PC-9 (cell line): Measurements from ENCODE around the gene OR6C70. TPM values are rescaled to one million over a fixed set of nuclear protein-coding genes. Genes with fewer than 3 reads are reported as not detected.
"Not testable (repeated sequence)": the region's sequence is repeated elsewhere in the genome, so short reads cannot be mapped to it uniquely, and the experiment has no call there.

Experiments
- BruUV-seq: library from RNA; stranded (reverse); fragments of 400-500 nt; replicated peaks from 2 replicates; lab custom pipeline; 2021; lab: Mats Ljungman, UMichigan
- CTCF ChIA-PET: fragments of 300-600 bp; sonication (Branson Sonifier 250); formaldehyde crosslinking; loops from one replicate; lab custom pipeline; 2022; ENCODE audit warnings: antibody characterized with exemption; lab: Charles Lee
- POLR2A ChIA-PET: fragments of 300-600 bp; sonication (Branson Sonifier 250); formaldehyde crosslinking; loops from one replicate; lab custom pipeline; 2022; ENCODE audit warnings: antibody characterized with exemption; ENCODE audit not compliant: unreplicated experiment; lab: Charles Lee
- DNase-seq, 2 experiments: peaks; one replicate each; pipeline versions ENCODE4 v3.0.0 to v3.0.0-alpha.2; 2015 to 2022; ENCODE audit warnings: mixed read lengths in 1 of 2
- H2AFZ ChIP-seq: fragments of 200-600 bp; sonication (generic); 2 replicates; pipeline ENCODE4 v1.8.1; 2017; ENCODE audit warnings: antibody characterized with exemption
- H3F3A ChIP-seq: fragments of 200-600 bp; sonication (generic); 2 replicates; pipeline ENCODE4 v1.8.1; 2017; ENCODE audit warnings: antibody characterized with exemption, mild to moderate bottlenecking, low read depth; ENCODE audit not compliant: insufficient read depth
- H3K27ac ChIP-seq: fragments of 200-600 bp; sonication (generic); 2 replicates; pipeline ENCODE4 v1.6.1; 2016; ENCODE audit warnings: mixed run types
- H3K27me3 ChIP-seq: fragments of 200-600 bp; sonication (generic); 2 replicates; pipeline ENCODE4 v1.6.1; 2016; ENCODE audit warnings: low read depth, mixed run types; ENCODE audit not compliant: insufficient read depth
- H3K36me3 ChIP-seq: fragments of 200-600 bp; sonication (generic); 2 replicates; pipeline ENCODE4 v1.6.1; 2016; ENCODE audit warnings: low read depth, mixed run types
- H3K4me1 ChIP-seq: fragments of 200-600 bp; sonication (generic); replicated peaks from 2 replicates; pipeline ENCODE4 v1.6.1; 2016; ENCODE audit warnings: mixed run types; ENCODE audit not compliant: insufficient read depth
- H3K4me2 ChIP-seq: fragments of 200-600 bp; sonication (generic); 2 replicates; pipeline ENCODE4 v1.6.1; 2017; ENCODE audit warnings: mixed run types
- H3K4me3 ChIP-seq: fragments of 200-600 bp; sonication (generic); 2 replicates; pipeline ENCODE4 v1.6.1; 2016; ENCODE audit warnings: mixed run types
- H3K79me2 ChIP-seq: fragments of 200-600 bp; sonication (generic); 2 replicates; pipeline ENCODE4 v1.6.1; 2017; ENCODE audit warnings: low read depth, mixed run types
- H3K9me2 ChIP-seq: fragments of 200-600 bp; sonication (generic); 2 replicates; pipeline ENCODE4 v1.8.1; 2017; ENCODE audit warnings: mild to moderate bottlenecking; ENCODE audit not compliant: insufficient read depth
- H3K9me3 ChIP-seq: fragments of 200-600 bp; sonication (generic); 2 replicates; pipeline ENCODE4 v1.8.1; 2016; ENCODE audit warnings: low read depth; ENCODE audit not compliant: insufficient read depth
- H4K20me1 ChIP-seq: fragments of 200-600 bp; sonication (generic); 2 replicates; pipeline ENCODE4 v1.8.1; 2017; ENCODE audit not compliant: insufficient read depth
- EZH2 ChIP-seq: fragments of 200-600 bp; sonication (generic); IDR thresholded peaks from 2 replicates; pipeline ENCODE4 v1.8.0; 2017; ENCODE audit warnings: antibody characterized with exemption, low read depth
- intact Hi-C: fragments of 100-400 bp; cut with micrococcal nuclease; formaldehyde crosslinking; loops from one replicate; pipeline ENCODE4 v1.10.0; 2022; ENCODE audit not compliant: unreplicated experiment
- total RNA-seq: library from RNA; stranded (reverse); gene quantifications from 2 replicates; pipeline ENCODE4 v1.2.3, GENCODE V29; 2021
- TF ChIP-seq, protein P1 (sequence below): fragments of 200-600 bp; sonication (generic); conservative IDR thresholded peaks from 2 replicates; pipeline ENCODE4 v1.6.1; 2017; ENCODE audit warnings: mixed run types, antibody characterized with exemption, mild to moderate bottlenecking, moderate library complexity

The OR6C70 gene
- total RNA-seq, 1 experiment from 2014 or later: not detected

DNA sequence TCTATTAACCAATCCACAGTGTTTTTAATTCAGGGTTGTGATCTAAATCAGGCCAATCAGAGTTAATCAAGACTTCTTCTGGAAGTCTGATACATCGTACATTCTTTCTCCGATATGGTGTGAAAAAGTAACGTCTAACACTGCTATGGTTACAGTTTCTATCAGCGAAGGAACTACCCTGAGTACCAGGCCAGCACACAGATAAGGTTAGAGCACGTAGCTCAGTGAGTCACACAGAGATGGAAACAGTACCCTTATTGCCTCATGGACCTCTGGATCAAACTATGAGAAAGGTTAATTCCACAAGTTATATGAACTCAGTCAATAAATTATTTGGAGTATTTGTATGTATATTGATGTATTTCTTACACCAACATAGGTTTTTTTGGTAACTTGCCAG lies 25.6 kb upstream of the OR6C70 start:
- no peaks in the 10 kb centered on the region for H3K9me2 ChIP-seq
- TF ChIP-seq EZH2: no peak
- TF ChIP-seq, protein P1, sequence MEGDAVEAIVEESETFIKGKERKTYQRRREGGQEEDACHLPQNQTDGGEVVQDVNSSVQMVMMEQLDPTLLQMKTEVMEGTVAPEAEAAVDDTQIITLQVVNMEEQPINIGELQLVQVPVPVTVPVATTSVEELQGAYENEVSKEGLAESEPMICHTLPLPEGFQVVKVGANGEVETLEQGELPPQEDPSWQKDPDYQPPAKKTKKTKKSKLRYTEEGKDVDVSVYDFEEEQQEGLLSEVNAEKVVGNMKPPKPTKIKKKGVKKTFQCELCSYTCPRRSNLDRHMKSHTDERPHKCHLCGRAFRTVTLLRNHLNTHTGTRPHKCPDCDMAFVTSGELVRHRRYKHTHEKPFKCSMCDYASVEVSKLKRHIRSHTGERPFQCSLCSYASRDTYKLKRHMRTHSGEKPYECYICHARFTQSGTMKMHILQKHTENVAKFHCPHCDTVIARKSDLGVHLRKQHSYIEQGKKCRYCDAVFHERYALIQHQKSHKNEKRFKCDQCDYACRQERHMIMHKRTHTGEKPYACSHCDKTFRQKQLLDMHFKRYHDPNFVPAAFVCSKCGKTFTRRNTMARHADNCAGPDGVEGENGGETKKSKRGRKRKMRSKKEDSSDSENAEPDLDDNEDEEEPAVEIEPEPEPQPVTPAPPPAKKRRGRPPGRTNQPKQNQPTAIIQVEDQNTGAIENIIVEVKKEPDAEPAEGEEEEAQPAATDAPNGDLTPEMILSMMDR: no peak
- H3K79me2 ChIP-seq: no peaks in the 10 kb centered on the region
- no peak overlapping the region for H2AFZ ChIP-seq
- DNase-seq: no peak
- H3F3A ChIP-seq: no peaks in the 10 kb centered on the region
- H4K20me1 ChIP-seq: no peaks in the 10 kb centered on the region
- H3K27me3 ChIP-seq: peaks cover 5% of the 10 kb centered on the region; the same call in 1 of the 2 replicates
- no peaks in the 10 kb centered on the region for H3K4me1 ChIP-seq
- POLR2A ChIA-PET: no interaction called here
- H3K9me3 ChIP-seq: no peaks in the 10 kb centered on the region
- intact Hi-C loops: no loop called here
- no peak overlapping the region for H3K27ac ChIP-seq
- H3K36me3 ChIP-seq: no peaks in the 10 kb centered on the region
- CTCF ChIA-PET: no interaction called here
- BruUV-seq: no TSS peak
- no peak overlapping the region for H3K4me2 ChIP-seq
- no peak overlapping the region for H3K4me3 ChIP-seq

DNA sequence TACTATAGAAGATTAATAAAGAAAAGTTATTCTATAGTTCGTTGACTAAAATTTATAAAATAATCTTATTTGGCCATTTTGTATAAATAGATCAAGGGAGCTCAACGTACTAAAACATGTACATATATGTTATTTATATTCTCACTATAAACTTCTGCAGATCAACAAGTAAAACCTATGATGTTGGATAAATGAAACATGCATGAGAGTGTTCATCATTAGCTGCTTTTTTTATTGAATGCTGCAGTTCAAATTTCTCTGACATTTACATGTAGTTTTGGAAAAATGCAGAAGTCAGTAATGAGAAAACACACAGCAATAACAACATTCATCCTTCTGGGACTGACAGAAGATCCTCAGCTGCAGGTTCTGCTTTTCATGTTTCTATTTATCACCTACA lies 22.1 kb upstream of the OR6C70 start, which contains the start of gene OR6C68:
Gene OR6C68 (plus strand): TSS at position 301 of the 400 bp plus-strand sequence. CDS start 0 bp downstream, at position 301.
- H3K4me1 ChIP-seq: no peaks in the 10 kb centered on the region
- no peak within 1 kb of the TSS for H3K27ac ChIP-seq
- no peak within 1 kb of the TSS for H2AFZ ChIP-seq
- H3K4me2 ChIP-seq: no peak within 1 kb of the TSS
- intact Hi-C loops: no loop called here
- no peaks in the 10 kb centered on the region for H3K9me3 ChIP-seq
- ChIA-PET POLR2A (no interaction called here), CTCF (no interaction called here)
- no peaks in the 10 kb centered on the region for H3K9me2 ChIP-seq
- peaks cover 5% of the 10 kb centered on the region; the same call in 1 of the 2 replicates for H3K27me3 ChIP-seq
- DNase-seq: no peak
- TF ChIP-seq EZH2: no peak
- TF ChIP-seq, protein P1: no peak
- no peaks in the 10 kb centered on the region for H4K20me1 ChIP-seq
- H3K79me2 ChIP-seq: no peaks in the 10 kb centered on the region
- BruUV-seq: no TSS peak
- H3K4me3 ChIP-seq: no peak within 1 kb of the TSS
- H3K36me3 ChIP-seq: no peaks in the 10 kb centered on the region
- no peaks in the 10 kb centered on the region for H3F3A ChIP-seq

DNA sequence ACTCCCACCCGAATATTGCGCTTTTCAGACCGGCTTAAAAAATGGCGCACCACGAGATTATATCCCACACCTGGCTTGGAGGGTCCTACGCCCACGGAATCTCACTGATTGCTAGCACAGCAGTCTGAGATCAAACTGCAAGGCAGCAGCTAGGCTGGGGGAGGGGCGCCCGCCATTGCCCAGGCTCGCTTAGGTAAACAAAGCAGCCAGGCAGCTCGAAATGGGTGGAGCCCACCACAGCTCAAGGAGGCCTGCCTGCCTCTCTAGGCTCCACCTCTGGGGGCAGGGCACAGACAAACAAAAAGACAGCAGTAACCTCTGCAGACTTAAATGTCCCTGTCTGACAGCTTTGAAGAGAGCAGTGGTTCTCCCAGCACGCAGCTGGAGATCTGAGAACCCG lies 14.3 kb upstream of the OR6C70 start:
- BruUV-seq, CTCF ChIA-PET, H3K79me2 ChIP-seq, H3K27ac ChIP-seq, H3K27me3 ChIP-seq, H3K9me3 ChIP-seq, H3K4me1 ChIP-seq, H2AFZ ChIP-seq, POLR2A ChIA-PET, H3K4me3 ChIP-seq, H4K20me1 ChIP-seq, H3F3A ChIP-seq, H3K36me3 ChIP-seq, H3K9me2 ChIP-seq, intact Hi-C loops, H3K4me2 ChIP-seq: not testable (repeated sequence)
- DNase-seq: peak in 1 of 2 experiments; percentile 1

DNA sequence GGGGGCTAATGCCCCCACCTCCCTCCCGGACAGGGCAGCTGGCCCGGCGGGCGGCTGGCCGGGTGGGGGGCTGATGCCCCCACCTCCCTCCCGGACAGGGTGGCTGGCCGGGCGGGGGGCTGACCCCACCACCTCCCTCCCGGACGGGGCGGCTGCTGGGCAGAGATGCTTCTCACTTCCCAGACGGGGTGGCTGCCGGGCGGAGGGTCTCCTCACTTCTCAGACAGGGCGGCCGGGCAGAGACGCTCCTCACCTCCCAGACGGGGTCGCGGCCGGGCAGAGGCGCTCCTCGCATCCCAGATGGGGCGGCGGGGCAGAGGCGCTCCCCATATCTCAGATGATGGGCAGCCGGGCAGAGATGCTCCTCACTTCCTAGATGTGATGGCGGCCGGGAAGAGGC lies 9.2 kb upstream of the OR6C70 start:
- H3K79me2 ChIP-seq: not testable (repeated sequence)

More for the DNA sequence above, 9.2 kb upstream of the OR6C70 start:
- H3K9me3 ChIP-seq, H3K9me2 ChIP-seq, H3K4me1 ChIP-seq, H3K27ac ChIP-seq, H3K36me3 ChIP-seq, intact Hi-C loops, H3K4me3 ChIP-seq, H3K4me2 ChIP-seq, H2AFZ ChIP-seq, H3F3A ChIP-seq, H3K27me3 ChIP-seq, DNase-seq, BruUV-seq, POLR2A ChIA-PET, CTCF ChIA-PET, H4K20me1 ChIP-seq: not testable (repeated sequence)
